ENCODE data around the gene AKT3. TPM values are rescaled to one million over a fixed set of nuclear protein-coding genes. Genes with fewer than 3 reads are reported as not detected.

Gene AKT3
- total and polyA plus RNA-seq, 2 of the 8 experiments (the other 6 are each of a cell fraction or from before 2014, with no cell fraction given) = 6.0 to 36.4 TPM

DNA sequence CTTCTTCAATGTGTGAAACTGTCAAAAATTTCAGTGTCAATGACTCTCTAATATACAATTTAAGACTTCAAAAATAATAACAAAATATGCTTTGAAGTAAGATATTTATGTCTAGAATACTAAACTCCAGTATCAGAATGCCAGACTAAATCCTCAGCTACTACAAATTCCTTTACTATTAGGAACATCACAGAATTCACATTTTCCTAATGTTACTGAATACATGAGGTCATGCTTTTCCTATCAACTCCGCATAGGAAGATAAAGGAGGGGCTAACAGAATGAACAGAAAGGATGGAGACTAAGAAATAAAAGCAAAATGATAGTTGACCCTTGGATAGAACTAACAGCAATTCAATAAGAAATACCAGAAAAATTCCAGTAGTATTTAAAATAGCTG is 301.5 kb downstream of the AKT3 start:
- Histone ChIP-seq H3K27me3 (replicated peaks in 1 of 4; ENCODE audit: control insufficient read depth in 3 of 4, extremely low read depth in 1 of 4, insufficient read depth in 3 of 4, low read length in 3 of 4) (no peaks in the 10 kb centered on the region), H2AK5ac (ENCODE audit: low read depth, low read length) (no peak overlapping the region), H3K4ac (replicated peaks; ENCODE audit: insufficient read length, low read depth, low read length) (no peak overlapping the region), H2AFZ (ENCODE audit: low read length) (no peak overlapping the region), H3K79me2 (ENCODE audit: control insufficient read depth in 1 of 2, insufficient read depth in 2 of 2, low read length in 2 of 2) (no peaks in the 10 kb centered on the region), H4K5ac (ENCODE audit: insufficient read length, low read depth, low read length) (no peak overlapping the region), H3K14ac (ENCODE audit: insufficient read length) (no peak overlapping the region), H3K9ac (replicated peaks in 1 of 4; ENCODE audit: extremely low read depth in 1 of 4, low read depth in 3 of 4, low read length in 3 of 4) (no peak overlapping the region), H4K91ac (replicated peaks; ENCODE audit: insufficient read length, low read length) (no peak overlapping the region), H3K56ac (replicated peaks; ENCODE audit: insufficient read length, low read depth, low read length) (no peak overlapping the region), H3K4me3 (ENCODE audit: extremely low read depth in 1 of 4, insufficient read depth in 2 of 4, low read depth in 3 of 4, low read length in 4 of 4) (no peak overlapping the region), H3K18ac (ENCODE audit: extremely low read depth, low read length) (no peak overlapping the region), H3K79me1 (ENCODE audit: low read depth, low read length) (no peaks in the 10 kb centered on the region), H3K9me3 (ENCODE audit: insufficient read depth in 2 of 2, low read depth in 1 of 2, low read length in 1 of 2) (no peaks in the 10 kb centered on the region), H3K4me2 (ENCODE audit: insufficient read depth in 1 of 2, low read depth in 2 of 2, low read length in 2 of 2) (no peak overlapping the region), H2BK12ac (ENCODE audit: low read depth, low read length) (no peak overlapping the region), H2BK20ac (ENCODE audit: low read length) (no peak overlapping the region), H3K36me3 (ENCODE audit: control insufficient read depth in 2 of 4, insufficient read depth in 4 of 4, low read length in 3 of 4) (no peaks in the 10 kb centered on the region), H2BK5ac (ENCODE audit: low read depth, low read length) (no peak overlapping the region), H2BK15ac (ENCODE audit: low read length) (no peak overlapping the region), H3K27ac (ENCODE audit: low read depth, low read length) (no peak overlapping the region), H4K8ac (ENCODE audit: extremely low read depth, insufficient read depth, low read length) (no peak overlapping the region), H2BK120ac (replicated peaks; ENCODE audit: low read depth, low read length) (no peak overlapping the region), H3K4me1 (replicated peaks in 1 of 4; ENCODE audit: control insufficient read depth in 3 of 4, insufficient read depth in 4 of 4, low read length in 3 of 4) (no peaks in the 10 kb centered on the region), H3K23ac (ENCODE audit: insufficient read length) (no peak overlapping the region), H3K23me2 (ENCODE audit: low read depth, low read length) (no peaks in the 10 kb centered on the region), H4K20me1 (replicated peaks in 1 of 2; ENCODE audit: control insufficient read depth in 1 of 2, insufficient read depth in 2 of 2, low read length in 2 of 2) (no peaks in the 10 kb centered on the region)
- DNase-seq (ENCODE audit: low read depth in 1 of 2, low spot score in 2 of 2) = no peak
- TF ChIP-seq TAF7 (optimal IDR thresholded peaks at IDR 0.05; ENCODE audit: borderline replicate concordance, low read depth, low read length) = no peak
- TF ChIP-seq SIRT6 (IDR thresholded peaks at IDR 0.05; ENCODE audit: low read length) = no peak
- TF ChIP-seq TAF1 (IDR thresholded peaks at IDR 0.05; ENCODE audit: low read depth, low read length) = no peak
- TF ChIP-seq SP2 (IDR thresholded peaks at IDR 0.05; ENCODE audit: low read length) = no peak
- TF ChIP-seq KDM4A (IDR thresholded peaks at IDR 0.05; ENCODE audit: low read depth, low read length, severe bottlenecking) = no peak
- TF ChIP-seq SRF (IDR thresholded peaks at IDR 0.05; ENCODE audit: low read depth, low read length) = no peak
- no peak for TF ChIP-seq CBX5 (IDR thresholded peaks at IDR 0.05; ENCODE audit: low read depth, low read length)
- TF ChIP-seq ASH2L (IDR thresholded peaks at IDR 0.05; ENCODE audit: low read length) = no peak
- no peak for TF ChIP-seq CHD1 (IDR thresholded peaks at IDR 0.05; ENCODE audit: low read depth, low read length)
- no peak for TF ChIP-seq CEBPB (IDR thresholded peaks at IDR 0.05; ENCODE audit: low read depth, low read length)
- TF ChIP-seq, protein P1, sequence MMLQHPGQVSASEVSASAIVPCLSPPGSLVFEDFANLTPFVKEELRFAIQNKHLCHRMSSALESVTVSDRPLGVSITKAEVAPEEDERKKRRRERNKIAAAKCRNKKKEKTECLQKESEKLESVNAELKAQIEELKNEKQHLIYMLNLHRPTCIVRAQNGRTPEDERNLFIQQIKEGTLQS (IDR thresholded peaks at IDR 0.05; ENCODE audit: insufficient read depth, low read depth, low read length) = no peak
- no peak for TF ChIP-seq JUND (IDR thresholded peaks at IDR 0.05; ENCODE audit: low read length)
- no peak for TF ChIP-seq BCL11A (IDR thresholded peaks at IDR 0.05; ENCODE audit: low read depth in 2 of 2, low read length in 2 of 2)
- no peak for TF ChIP-seq MAFK (IDR thresholded peaks at IDR 0.05; ENCODE audit: low read depth, low read length)
- TF ChIP-seq EGR1 (IDR thresholded peaks at IDR 0.05; ENCODE audit: borderline replicate concordance, low read depth, low read length) = no peak
- FAIRE-seq = no peak
- 97% methylated on average over 1 of the region's 1 CpG; no CpG with 5 or more reads in 1 of the 2 experiments for WGBS, 2 experiments (ENCODE audit: extremely low coverage in 1 of 2, insufficient coverage in 1 of 2, insufficient read length in 1 of 2, insufficient replicate concordance in 2 of 2, low coverage in 1 of 2, low lambda C conversion rate in 2 of 2, missing lambda C conversion rate in 1 of 2)
- CTCF ChIA-PET (ENCODE audit: partially characterized antibody) = interaction anchor here (1.3 kb wide), 1 partner anchor 30 kb away, joined by 3 read pairs; no protein-coding TSS in a partner anchor
- POLR2A ChIA-PET (ENCODE audit: partially characterized antibody) = no interaction called here

Measured in H1 (cell line).